Right cardiac atrium (tissue), 5 donors: ENCODE results near the gene ANKRD45. TPM values are rescaled to one million over a fixed set of nuclear protein-coding genes. Genes with fewer than 3 reads are reported as not detected.
"Not testable (repeated sequence)": the region's sequence is repeated elsewhere in the genome, so short reads cannot be mapped to it uniquely, and the experiment has no call there.

Experiments used
- ATAC-seq, 2 donors: fragments of 200-7000 bp; cut with Tn5 transposase; one replicate each; pipeline versions ENCODE4 v1.8.0 to v1.9.1; 2020; ENCODE audit warnings: moderate library complexity in 2 of 2, mild to moderate bottlenecking in 1 of 2
- DNase-seq, 3 donors: peaks; one replicate each; pipeline ENCODE4 v3.0.0-alpha.2; 2020
- H3K27ac ChIP-seq: one replicate; pipeline ENCODE4 v1.5.1; 2013; ENCODE audit warnings: mild to moderate bottlenecking, low read length, control low read depth, moderate library complexity
- H3K27me3 ChIP-seq: one replicate; pipeline ENCODE4 v1.6.1; 2013; ENCODE audit not compliant: control insufficient read depth, insufficient read depth
- H3K4me1 ChIP-seq: one replicate; pipeline ENCODE4 v1.6.1; 2013; ENCODE audit warnings: low read length; ENCODE audit not compliant: control insufficient read depth, insufficient read depth
- H3K4me3 ChIP-seq: one replicate; pipeline ENCODE4 v1.5.1; 2013; ENCODE audit warnings: low read length, control low read depth
- H3K9me3 ChIP-seq: one replicate; pipeline ENCODE4 v1.6.1; 2013; ENCODE audit warnings: low read length; ENCODE audit not compliant: control insufficient read depth
- WGBS: extraction: QIAGEN DNeasy Blood & Tissue Kit; methylation state at CpG from one replicate; pipeline ENCODE4 v1.1.7; 2013; 5-methylcytosine and 5-hydroxymethylcytosine counted together
- intact Hi-C, 4 donors: fragments of 100-400 bp; cut with DNase I; formaldehyde crosslinking; loops; one replicate each; pipeline versions ENCODE4 v1.11.0 to v1.14.0; 2022 to 2023
- polyA plus RNA-seq: library from polyadenylated mRNA; stranded (reverse); fragments of 200-250 nt; gene quantifications from one replicate; pipeline ENCODE4 v1.2.3, GENCODE V29; 2013
- total RNA-seq, 4 donors: library from RNA; stranded (reverse); fragmentation: NEBNext Ultra II Directional; extraction: Animal tissue kit (Norgen Biotek cat#: 25700); gene quantifications; one replicate each; pipeline ENCODE4 v1.2.1, GENCODE V29; 2021
- donor health status: healthy with polysubstance abuse.
- donor health status: DM: no; HTN: yes; CAD: no.
- donor health status: DM: no; HTN: no; CAD: no.
- donor health status: DM: no; HTN: yes; CAD: no; lungs with severe emphysema.
- donor health status: DM: yes; HTN: yes; CAD: no.

The ANKRD45 gene
- total and polyA plus RNA-seq, 5 donors: 0.27 to 1.4 (median 0.94) TPM

GRCh38 chr1:173603056-173603591 lies 66.5 kb downstream of the ANKRD45 start, which contains the start of gene SLC9C2:
SLC9C2 (minus strand) TSS chr1:173603072; CDS start chr1:173601776, 1,296 bp downstream.
- Histone ChIP-seq H3K27ac (peak within 1 kb of the TSS; percentile 32), H3K4me3 (peak within 1 kb of the TSS; percentile 58), H3K27me3 (no peaks in the 10 kb centered on the region), H3K4me1 (peaks cover 1% of the 10 kb centered on the region), H3K9me3 (no peaks in the 10 kb centered on the region)
- DNase-seq (peak in 2 of 3 donors; percentile 23 to 60), ATAC-seq (peak; percentile 87 to 94)
- intact Hi-C loops: no loop called here
- 11% methylated on average over 5 of the region's 5 CpGs for WGBS

- intact Hi-C loops: no loop called here
These were observed 68.1 kb downstream of the ANKRD45 start for GRCh38 chr1:173601588-173601987.

GRCh38 chr1:173596097-173596825 lies 73.4 kb downstream of the ANKRD45 start:
- Histone ChIP-seq H3K27ac (no peak overlapping the region), H3K27me3 (no peaks in the 10 kb centered on the region), H3K4me3 (no peak overlapping the region), H3K9me3 (no peaks in the 10 kb centered on the region), H3K4me1 (no peaks in the 10 kb centered on the region)
- 96% methylated on average over 3 of the region's 3 CpGs for WGBS
- DNase-seq (no peak), ATAC-seq (no peak)
- intact Hi-C loops: no loop called here

More at GRCh38 chr1:173601588-173601987, 68.1 kb downstream of the ANKRD45 start:
- Histone ChIP-seq H3K4me1 (peaks cover 1% of the 10 kb centered on the region), H3K27ac (no peak overlapping the region), H3K27me3 (no peaks in the 10 kb centered on the region), H3K4me3 (no peak overlapping the region), H3K9me3 (no peaks in the 10 kb centered on the region)
- WGBS: 94% methylated on average over 2 of the region's 2 CpGs
- ATAC-seq (no peak), DNase-seq (no peak)

- H3K4me3 ChIP-seq, DNase-seq, H3K9me3 ChIP-seq, H3K27me3 ChIP-seq, ATAC-seq, intact Hi-C loops, H3K27ac ChIP-seq, H3K4me1 ChIP-seq: not testable (repeated sequence)
- 86% methylated on average over 5 of the region's 5 CpGs for WGBS
These were observed 78.5 kb downstream of the ANKRD45 start for GRCh38 chr1:173591138-173591537.

- H3K4me1 ChIP-seq: no peaks in the 10 kb centered on the region
- DNase-seq (no peak), ATAC-seq (no peak)
- no peaks in the 10 kb centered on the region for H3K9me3 ChIP-seq
- no peak overlapping the region for H3K4me3 ChIP-seq
- WGBS: 54% methylated on average over 1 of the region's 1 CpG
- intact Hi-C loops: no loop called here
- H3K27ac ChIP-seq: no peak overlapping the region
- no peaks in the 10 kb centered on the region for H3K27me3 ChIP-seq
These were observed 79.1 kb downstream of the ANKRD45 start for GRCh38 chr1:173590557-173590956.

- DNase-seq (no peak), ATAC-seq (no peak)
- 72% methylated on average over 1 of the region's 1 CpG for WGBS
- H3K4me1 ChIP-seq: no peaks in the 10 kb centered on the region
- no peak overlapping the region for H3K27ac ChIP-seq
- H3K27me3 ChIP-seq: no peaks in the 10 kb centered on the region
- no peaks in the 10 kb centered on the region for H3K9me3 ChIP-seq
- intact Hi-C loops: no loop called here
- H3K4me3 ChIP-seq: no peak overlapping the region
These were observed 88.1 kb downstream of the ANKRD45 start for GRCh38 chr1:173581383-173582079.

GRCh38 chr1:173580658-173581057 lies 89.0 kb downstream of the ANKRD45 start:
- Histone ChIP-seq H3K4me3 (no peak overlapping the region), H3K9me3 (no peaks in the 10 kb centered on the region), H3K27me3 (no peaks in the 10 kb centered on the region), H3K4me1 (no peaks in the 10 kb centered on the region), H3K27ac (no peak overlapping the region)
- intact Hi-C loops: no loop called here
- no peak for DNase-seq
- 71% methylated on average over 3 of the region's 3 CpGs for WGBS
- no peak for ATAC-seq

- Histone ChIP-seq H3K27ac (no peak overlapping the region), H3K4me3 (no peak overlapping the region), H3K9me3 (no peaks in the 10 kb centered on the region), H3K4me1 (no peaks in the 10 kb centered on the region), H3K27me3 (no peaks in the 10 kb centered on the region)
- intact Hi-C loops: no loop called here
- no peak for DNase-seq
- no peak for ATAC-seq
- 85% methylated on average over 3 of the region's 3 CpGs for WGBS
These were observed 89.6 kb downstream of the ANKRD45 start for GRCh38 chr1:173580071-173580470.

- DNase-seq (no peak), ATAC-seq (no peak)
- H3K27me3 ChIP-seq: no peaks in the 10 kb centered on the region
- WGBS: 94% methylated on average over 4 of the region's 4 CpGs
- no peak overlapping the region for H3K4me3 ChIP-seq
- no peaks in the 10 kb centered on the region for H3K4me1 ChIP-seq
- H3K27ac ChIP-seq: no peak overlapping the region
- intact Hi-C loops: no loop called here
- H3K9me3 ChIP-seq: no peaks in the 10 kb centered on the region
These were observed 96.1 kb downstream of the ANKRD45 start for GRCh38 chr1:173573596-173573995.

- WGBS: 89% methylated on average over 3 of the region's 3 CpGs
- no peaks in the 10 kb centered on the region for H3K27me3 ChIP-seq
- DNase-seq: no peak
- no peaks in the 10 kb centered on the region for H3K4me1 ChIP-seq
- no peak for ATAC-seq
- no peaks in the 10 kb centered on the region for H3K9me3 ChIP-seq
- H3K4me3 ChIP-seq: no peak overlapping the region
- no peak overlapping the region for H3K27ac ChIP-seq
- intact Hi-C loops: no loop called here
These were observed 97.3 kb downstream of the ANKRD45 start for GRCh38 chr1:173572201-173572873.
